ENCODE results near the gene XPR1. TPM values are rescaled to one million over a fixed set of nuclear protein-coding genes. Genes with fewer than 3 reads are reported as not detected.

Gene XPR1
- total RNA-seq, 1 donor from 2014 or later, result 62.6 TPM

- TF ChIP-seq CTCF (IDR thresholded peaks at IDR 0.05; ENCODE audit: unreplicated experiment), result no peak
- DNase-seq (ENCODE audit: low spot score, unreplicated experiment), result no peak
- no peak overlapping the region for H3K4me3 Mint-ChIP-seq (ENCODE audit: low read depth)
- no peak overlapping the region for H3K27ac Mint-ChIP-seq
- H3K9me3 Mint-ChIP-seq (ENCODE audit: low read depth), result peaks cover 28% of the 10 kb centered on the region
- H3K27me3 Mint-ChIP-seq, result no peaks in the 10 kb centered on the region
- peaks cover 7% of the 10 kb centered on the region for H3K36me3 Mint-ChIP-seq (ENCODE audit: insufficient read depth)
- H3K4me1 Mint-ChIP-seq (ENCODE audit: low read depth), result peaks cover 8% of the 10 kb centered on the region
Measured at GRCh38 chr1:180769889-180770288, 138.1 kb downstream of the XPR1 start.

GRCh38 chr1:180773210-180773865, 141.5 kb downstream of the XPR1 start:
- Mint-ChIP-seq H3K36me3 (ENCODE audit: insufficient read depth) (peaks cover 9% of the 10 kb centered on the region), H3K9me3 (ENCODE audit: low read depth) (peaks cover 29% of the 10 kb centered on the region), H3K4me3 (ENCODE audit: low read depth) (no peak overlapping the region), H3K4me1 (ENCODE audit: low read depth) (peaks cover 20% of the 10 kb centered on the region), H3K27ac (no peak overlapping the region), H3K27me3 (no peaks in the 10 kb centered on the region)
- no peak for TF ChIP-seq CTCF (IDR thresholded peaks at IDR 0.05; ENCODE audit: unreplicated experiment)
- no peak for DNase-seq (ENCODE audit: low spot score, unreplicated experiment)

GRCh38 chr1:180775801-180776200, 144.0 kb downstream of the XPR1 start:
- Mint-ChIP-seq H3K27ac (no peak overlapping the region), H3K9me3 (ENCODE audit: low read depth) (peaks cover 21% of the 10 kb centered on the region), H3K4me1 (ENCODE audit: low read depth) (peaks cover 24% of the 10 kb centered on the region), H3K4me3 (ENCODE audit: low read depth) (no peak overlapping the region), H3K27me3 (no peaks in the 10 kb centered on the region), H3K36me3 (ENCODE audit: insufficient read depth) (peaks cover 10% of the 10 kb centered on the region)
- DNase-seq (ENCODE audit: low spot score, unreplicated experiment), result no peak
- TF ChIP-seq CTCF (IDR thresholded peaks at IDR 0.05; ENCODE audit: unreplicated experiment), result no peak

- H3K27me3 Mint-ChIP-seq, result no peaks in the 10 kb centered on the region
- no peak for DNase-seq (ENCODE audit: low spot score, unreplicated experiment)
- peaks cover 7% of the 10 kb centered on the region for H3K36me3 Mint-ChIP-seq (ENCODE audit: insufficient read depth)
- H3K9me3 Mint-ChIP-seq (ENCODE audit: low read depth), result peaks cover 8% of the 10 kb centered on the region
- H3K4me1 Mint-ChIP-seq (ENCODE audit: low read depth), result peaks cover 26% of the 10 kb centered on the region
- no peak overlapping the region for H3K4me3 Mint-ChIP-seq (ENCODE audit: low read depth)
- H3K27ac Mint-ChIP-seq, result peak overlapping the region; percentile 11
- no peak for TF ChIP-seq CTCF (IDR thresholded peaks at IDR 0.05; ENCODE audit: unreplicated experiment)
Measured at GRCh38 chr1:180777072-180777689, 145.4 kb downstream of the XPR1 start.

- H3K27ac Mint-ChIP-seq, result no peak overlapping the region
Measured at GRCh38 chr1:180778782-180779398, 147.1 kb downstream of the XPR1 start.

More at GRCh38 chr1:180778782-180779398, 147.1 kb downstream of the XPR1 start:
- H3K9me3 Mint-ChIP-seq (ENCODE audit: low read depth), result peaks cover 4% of the 10 kb centered on the region
- H3K4me1 Mint-ChIP-seq (ENCODE audit: low read depth), result peaks cover 24% of the 10 kb centered on the region
- no peaks in the 10 kb centered on the region for H3K27me3 Mint-ChIP-seq
- TF ChIP-seq CTCF (IDR thresholded peaks at IDR 0.05; ENCODE audit: unreplicated experiment), result peak; percentile 58
- no peak overlapping the region for H3K4me3 Mint-ChIP-seq (ENCODE audit: low read depth)
- no peak for DNase-seq (ENCODE audit: low spot score, unreplicated experiment)
- peaks cover 4% of the 10 kb centered on the region for H3K36me3 Mint-ChIP-seq (ENCODE audit: insufficient read depth)
